ENCODE data around the gene TRIM69.
"Not testable (repeated sequence)": the region's sequence is repeated elsewhere in the genome, so short reads cannot be mapped to it uniquely, and the experiment has no call there.

The TRIM69 gene, protein sequence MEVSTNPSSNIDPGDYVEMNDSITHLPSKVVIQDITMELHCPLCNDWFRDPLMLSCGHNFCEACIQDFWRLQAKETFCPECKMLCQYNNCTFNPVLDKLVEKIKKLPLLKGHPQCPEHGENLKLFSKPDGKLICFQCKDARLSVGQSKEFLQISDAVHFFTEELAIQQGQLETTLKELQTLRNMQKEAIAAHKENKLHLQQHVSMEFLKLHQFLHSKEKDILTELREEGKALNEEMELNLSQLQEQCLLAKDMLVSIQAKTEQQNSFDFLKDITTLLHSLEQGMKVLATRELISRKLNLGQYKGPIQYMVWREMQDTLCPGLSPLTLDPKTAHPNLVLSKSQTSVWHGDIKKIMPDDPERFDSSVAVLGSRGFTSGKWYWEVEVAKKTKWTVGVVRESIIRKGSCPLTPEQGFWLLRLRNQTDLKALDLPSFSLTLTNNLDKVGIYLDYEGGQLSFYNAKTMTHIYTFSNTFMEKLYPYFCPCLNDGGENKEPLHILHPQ

DNA sequence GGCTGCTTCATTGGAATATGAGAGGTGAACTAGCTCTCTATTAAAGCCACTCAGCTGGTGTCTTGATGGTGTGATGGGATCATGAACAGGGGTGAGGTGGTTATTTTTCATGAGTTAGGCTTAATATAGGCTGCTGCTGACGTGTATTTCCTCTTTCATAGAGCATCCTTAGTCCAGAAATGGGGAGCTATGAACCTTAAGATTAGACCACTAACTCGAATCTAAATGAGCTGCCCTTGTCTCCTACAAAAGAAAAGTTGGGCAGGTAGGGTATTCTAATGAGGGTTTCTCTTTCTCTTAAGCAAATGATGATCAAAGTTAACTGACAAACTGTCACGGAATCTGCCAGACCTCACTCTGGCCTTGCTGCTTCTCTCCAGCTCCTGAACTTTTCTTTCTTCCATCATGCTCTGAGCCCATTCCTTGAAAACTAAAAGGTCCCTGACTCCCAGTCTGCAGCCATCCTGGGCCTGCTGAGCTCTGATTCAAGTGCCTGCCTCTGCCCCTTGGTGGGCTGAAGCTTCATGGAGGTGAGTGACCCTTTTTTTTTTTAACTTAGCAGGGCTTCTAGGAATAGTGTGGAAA, at the start of gene TRIM69:
Gene TRIM69, plus strand, starts transcription at position 348 of the 585 bp plus-strand sequence. Its CDS starts 177 bp downstream, at position 525.
- DNase-seq = no peak

DNA sequence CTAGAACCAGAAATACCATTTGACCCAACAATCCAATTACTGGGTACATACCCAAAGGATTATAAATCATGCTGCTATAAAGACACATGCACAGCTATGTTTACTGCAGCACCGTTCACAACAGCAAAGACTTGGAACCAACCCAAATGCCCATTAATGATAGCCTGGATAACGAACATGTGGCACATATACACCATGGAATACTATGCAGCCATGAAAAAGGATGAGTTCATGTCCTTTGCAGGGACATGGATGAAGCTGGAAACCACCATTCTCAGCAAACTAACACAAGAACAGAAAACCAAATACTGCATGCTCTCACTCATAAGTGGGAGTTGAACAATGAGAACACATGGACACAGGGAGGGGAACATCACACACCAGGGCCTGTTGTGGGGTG, 47.0 kb upstream of the TRIM69 start:
- not testable (repeated sequence) for DNase-seq

DNA sequence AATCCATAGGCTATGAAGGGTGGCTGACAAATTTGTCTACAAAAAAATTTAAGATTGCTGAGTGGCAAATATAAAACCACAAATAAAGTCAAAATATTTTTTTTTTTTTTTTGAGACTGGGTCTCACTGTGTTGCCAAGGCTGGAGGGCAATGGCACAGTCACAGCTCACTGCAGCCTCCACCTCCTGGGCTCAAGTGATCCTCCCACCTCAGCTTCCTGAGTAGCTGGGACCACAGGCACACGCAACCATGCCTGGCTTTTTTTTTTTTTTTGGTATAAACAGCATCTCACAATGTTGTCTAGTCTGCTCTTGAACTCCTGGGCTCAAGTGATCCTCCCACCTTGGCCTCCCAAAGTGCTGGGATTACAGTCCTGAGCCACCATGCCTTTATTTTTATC, 46.1 kb upstream of the TRIM69 start:
- DNase-seq = not testable (repeated sequence)

DNA sequence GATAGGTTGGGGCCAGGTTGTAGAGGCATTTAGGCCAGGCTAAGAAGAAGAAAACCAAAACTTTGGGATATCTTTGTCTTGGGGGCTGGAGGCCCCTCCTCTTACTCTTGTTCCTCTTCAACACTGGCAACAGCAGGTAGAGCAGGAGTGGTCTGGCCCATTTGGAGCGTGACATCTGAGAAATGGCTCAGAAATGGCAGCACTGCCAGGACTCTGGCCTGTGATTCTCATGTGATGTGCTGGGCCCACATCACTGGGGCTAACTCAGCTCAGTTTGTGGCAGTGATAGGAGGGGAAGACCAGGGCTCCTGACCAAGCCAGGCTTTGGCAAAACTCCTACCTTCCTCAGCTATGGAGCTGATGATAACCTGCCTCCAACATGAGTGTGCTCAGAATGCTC, 43.7 kb upstream of the TRIM69 start:
- DNase-seq = no peak

DNA sequence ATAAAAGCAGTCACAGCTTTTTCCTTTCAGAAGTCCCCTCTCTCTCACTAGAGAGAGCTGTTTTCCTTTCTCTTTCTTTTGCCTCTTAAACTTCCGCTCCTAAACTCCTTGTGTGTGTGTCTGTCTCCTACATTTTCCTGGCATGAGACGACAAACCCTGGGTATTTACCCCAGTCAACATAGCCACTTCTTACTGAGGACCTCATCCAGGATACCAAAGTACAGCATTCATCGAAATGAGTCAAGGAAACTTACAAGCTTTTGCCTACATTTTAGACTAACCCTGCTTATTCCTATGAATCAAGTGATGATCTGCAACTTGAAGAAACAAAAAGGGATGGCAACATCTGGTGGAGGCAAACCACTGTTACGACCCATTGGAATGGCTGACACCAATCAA, 41.9 kb upstream of the TRIM69 start:
- DNase-seq = no peak

DNA sequence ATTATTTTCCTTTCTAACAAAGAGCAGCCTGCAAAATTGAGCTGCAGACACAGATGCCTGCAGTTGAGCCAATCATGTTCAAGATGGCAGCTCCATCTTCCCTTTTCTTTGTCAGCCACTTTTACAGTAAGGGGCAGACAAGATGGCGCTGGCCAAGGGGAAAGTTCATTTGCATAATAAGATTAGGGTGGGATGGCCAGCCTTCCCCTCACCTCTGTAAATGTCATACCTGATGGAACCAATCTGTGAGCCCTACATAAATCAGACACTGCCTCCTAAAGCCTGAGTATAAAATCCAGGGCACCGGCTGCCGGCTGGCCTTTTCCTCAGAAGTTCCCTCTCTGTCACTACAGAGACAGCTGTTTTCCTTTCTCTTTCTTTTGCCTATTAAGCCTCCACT, 41.0 kb upstream of the TRIM69 start:
- no peak for DNase-seq

DNA sequence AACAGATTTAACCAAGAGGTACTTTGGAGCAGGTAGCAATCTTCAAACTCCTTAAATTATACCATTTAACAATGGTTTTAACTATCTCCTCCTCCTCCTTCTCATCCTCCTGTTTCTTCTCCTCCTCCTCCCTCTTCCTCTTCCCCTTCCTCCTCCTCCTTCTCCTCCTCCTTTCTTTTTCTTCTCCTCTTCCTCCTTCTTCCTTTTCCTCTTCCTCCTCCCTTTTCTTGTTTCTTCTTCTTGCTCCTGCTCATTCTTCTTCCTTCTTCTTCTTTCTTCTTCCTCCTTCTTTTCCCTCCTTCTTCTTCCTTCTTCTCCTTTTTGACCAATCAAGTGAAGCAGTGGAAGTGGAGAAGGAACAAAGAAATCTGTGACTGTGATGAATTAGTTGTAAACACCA, 39.3 kb upstream of the TRIM69 start:
- DNase-seq = no peak

DNA sequence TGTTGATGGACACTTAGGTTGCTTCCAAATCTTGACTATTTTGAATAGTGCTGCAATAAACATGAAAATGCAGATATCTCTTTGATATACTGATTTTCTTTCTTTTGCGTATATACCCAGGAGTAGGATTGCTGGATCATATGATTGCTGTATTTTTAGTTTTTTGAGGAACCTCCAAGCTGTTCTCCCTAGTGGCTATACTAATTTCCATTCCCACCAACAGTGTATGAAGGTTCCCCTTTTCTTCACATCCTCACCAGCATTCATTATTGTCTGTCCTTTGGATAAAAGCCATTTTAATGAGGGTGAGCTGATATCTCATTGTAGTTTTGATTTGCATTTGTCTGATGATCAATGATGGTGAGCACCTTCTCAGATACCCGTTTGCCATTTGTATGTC, 37.7 kb upstream of the TRIM69 start:
- DNase-seq = peak; percentile 5 to 42

DNA sequence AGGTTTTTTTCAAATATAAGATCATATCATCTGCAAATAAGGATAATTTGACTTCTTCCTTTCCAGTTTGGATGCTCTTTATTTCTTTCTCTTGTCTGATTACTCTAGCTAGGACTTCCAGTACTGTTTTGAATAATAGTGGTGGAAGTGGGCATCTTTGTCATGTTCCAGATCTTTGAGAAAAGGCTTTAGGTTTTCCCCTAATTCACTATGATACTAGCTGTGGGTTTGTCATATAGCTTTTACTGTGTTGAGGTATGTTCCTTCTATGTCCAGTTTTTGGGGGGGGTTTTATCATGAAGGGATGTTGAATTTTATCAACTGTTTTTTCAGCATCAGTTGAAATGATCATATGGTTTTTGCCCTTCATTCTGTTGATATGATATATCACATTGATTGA, 35.7 kb upstream of the TRIM69 start:
- not testable (repeated sequence) for DNase-seq

DNA sequence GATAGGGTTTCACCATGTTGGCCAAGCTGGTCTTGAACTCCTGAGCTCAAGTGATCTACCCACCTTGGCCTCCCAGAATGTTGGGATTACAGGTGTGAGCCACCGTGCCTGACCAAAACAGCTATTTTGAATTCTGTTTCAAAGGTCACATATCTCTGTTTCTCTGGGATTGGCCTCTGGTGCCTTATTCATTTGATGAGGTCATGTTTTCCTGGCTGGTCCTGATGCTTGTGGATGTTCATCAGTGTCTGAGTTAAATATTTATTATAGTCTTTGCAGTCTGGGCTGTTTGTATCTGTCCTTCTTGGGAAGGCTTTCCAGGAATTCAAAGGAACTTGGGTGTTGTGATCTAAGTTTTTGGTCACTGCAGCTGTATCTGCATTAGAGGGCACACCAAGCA, 30.3 kb upstream of the TRIM69 start:
- DNase-seq = no peak

DNA sequence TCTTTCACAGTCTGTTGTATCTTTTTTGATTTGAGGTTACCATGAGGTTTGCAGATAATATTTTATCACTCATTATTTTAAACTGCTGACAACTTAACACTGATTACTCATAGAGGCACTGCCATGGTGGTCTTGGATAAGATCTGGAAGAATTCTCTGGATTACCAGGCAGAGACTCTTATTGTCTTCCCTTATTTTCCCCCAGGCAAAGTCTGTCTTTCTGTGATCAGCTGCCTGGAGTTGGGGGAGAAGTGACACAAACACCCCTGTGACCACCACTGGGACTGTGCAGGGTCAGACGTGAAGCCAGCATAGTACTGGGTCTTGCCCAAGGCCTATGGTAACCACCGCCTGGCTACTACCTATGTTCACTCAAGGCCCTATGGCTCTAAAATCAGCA, 29.9 kb upstream of the TRIM69 start:
- no peak for DNase-seq

DNA sequence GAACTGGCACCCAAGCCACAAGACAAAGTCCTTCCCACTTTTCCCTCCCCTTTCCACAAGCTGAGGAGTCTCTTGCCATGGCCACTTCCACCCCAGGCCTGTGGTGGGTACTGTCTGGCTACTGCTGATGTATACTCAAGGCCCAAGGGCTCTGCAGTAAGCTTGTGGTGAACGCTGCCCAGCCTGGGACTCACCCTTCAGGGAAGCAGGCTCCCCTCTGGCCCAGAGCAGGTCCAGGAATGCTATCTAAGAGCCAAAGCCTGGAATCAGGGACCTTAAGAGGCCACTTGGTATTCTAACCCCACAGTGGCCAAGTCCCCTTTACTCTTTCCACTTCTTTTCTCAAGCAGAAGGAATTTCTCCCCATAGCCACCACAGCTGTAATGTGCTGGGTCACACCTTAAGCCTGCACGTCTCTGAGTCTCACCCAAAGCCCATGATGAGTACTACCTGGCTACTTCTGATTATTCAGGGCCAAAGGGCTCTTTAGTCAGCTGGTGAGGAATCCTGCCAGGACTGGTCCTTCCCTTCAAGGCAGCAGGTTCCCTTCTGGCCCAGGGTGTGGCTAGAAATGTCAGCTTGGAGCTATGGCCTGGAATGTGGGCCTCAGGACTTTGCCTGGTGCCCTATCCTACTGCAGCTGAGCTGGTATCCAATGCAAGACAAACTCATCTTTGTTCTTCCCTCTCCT, 29.2 kb upstream of the TRIM69 start:
- DNase-seq = no peak

DNA sequence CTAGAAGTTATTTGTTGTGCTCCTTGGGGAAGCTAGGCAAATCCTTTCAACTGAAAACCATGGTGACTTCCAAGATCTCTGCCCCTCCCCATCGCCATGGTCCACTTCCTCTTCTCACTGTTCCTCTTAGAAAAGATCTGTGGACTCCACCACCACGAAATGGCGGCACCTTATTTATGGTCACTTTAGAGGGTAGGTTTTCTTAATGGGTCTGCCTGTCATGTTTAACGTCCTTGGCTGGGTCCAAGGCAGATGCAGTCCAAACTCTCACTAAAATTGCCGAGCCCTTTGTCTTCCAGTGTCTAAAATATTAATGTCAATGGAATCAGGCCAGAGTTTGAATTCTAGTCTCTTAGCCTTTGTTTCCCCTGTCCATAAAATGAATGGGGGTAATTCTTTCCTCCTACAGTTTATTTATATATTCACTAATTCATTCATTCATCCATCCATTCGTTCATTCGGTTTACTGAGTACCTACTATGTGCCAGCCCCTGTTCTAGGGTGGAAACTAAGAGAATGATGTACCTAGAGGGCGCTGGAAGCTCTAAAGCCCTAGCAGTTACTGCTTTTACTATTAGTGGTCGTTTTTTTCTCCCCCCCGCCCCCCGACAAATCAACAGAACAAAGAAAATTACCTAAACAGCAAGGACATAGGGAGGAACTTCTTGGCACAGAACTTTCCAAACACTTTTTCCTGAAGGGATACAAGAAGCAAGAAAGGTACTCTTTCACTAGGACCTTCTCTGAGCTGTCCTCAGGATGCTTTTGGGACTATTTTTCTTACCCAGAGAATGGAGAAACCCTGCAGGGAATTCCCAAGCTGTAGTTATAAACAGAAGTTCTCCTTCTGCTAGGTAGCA, 25.9 kb upstream of the TRIM69 start:
- peak; percentile 28 to 38 for DNase-seq

DNA sequence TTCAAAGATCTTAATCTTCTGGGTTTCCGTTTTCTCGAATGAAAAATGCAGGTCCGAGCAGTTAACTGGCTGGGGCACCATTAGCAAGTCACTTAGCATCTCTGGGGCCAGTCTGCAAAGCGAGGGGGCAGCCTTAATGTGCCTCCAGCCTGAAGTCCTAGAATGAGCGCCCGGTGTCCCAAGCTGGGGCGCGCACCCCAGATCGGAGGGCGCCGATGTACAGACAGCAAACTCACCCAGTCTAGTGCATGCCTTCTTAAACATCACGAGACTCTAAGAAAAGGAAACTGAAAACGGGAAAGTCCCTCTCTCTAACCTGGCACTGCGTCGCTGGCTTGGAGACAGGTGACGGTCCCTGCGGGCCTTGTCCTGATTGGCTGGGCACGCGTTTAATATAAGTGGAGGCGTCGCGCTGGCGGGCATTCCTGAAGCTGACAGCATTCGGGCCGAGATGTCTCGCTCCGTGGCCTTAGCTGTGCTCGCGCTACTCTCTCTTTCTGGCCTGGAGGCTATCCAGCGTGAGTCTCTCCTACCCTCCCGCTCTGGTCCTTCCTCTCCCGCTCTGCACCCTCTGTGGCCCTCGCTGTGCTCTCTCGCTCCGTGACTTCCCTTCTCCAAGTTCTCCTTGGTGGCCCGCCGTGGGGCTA, 25.1 kb upstream of the TRIM69 start, which contains the start of the genes B2M and PATL2:
Gene B2M, plus strand, starts transcription at position 422 of the 647 bp plus-strand sequence. Its CDS starts 30 bp downstream, at position 452.
Gene PATL2, minus strand, starts transcription at position 228 of the 647 bp plus-strand sequence. CDS start 34,833 bp downstream, outside the sequence.
- peak; percentile 85 to 88 for DNase-seq

DNA sequence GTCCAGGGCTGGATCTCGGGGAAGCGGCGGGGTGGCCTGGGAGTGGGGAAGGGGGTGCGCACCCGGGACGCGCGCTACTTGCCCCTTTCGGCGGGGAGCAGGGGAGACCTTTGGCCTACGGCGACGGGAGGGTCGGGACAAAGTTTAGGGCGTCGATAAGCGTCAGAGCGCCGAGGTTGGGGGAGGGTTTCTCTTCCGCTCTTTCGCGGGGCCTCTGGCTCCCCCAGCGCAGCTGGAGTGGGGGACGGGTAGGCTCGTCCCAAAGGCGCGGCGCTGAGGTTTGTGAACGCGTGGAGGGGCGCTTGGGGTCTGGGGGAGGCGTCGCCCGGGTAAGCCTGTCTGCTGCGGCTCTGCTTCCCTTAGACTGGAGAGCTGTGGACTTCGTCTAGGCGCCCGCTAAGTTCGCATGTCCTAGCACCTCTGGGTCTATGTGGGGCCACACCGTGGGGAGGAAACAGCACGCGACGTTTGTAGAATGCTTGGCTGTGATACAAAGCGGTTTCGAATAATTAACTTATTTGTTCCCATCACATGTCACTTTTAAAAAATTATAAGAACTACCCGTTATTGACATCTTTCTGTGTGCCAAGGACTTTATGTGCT, 24.5 kb upstream of the TRIM69 start:
- peak in 1 of 2 experiments; percentile 17 for DNase-seq

DNA sequence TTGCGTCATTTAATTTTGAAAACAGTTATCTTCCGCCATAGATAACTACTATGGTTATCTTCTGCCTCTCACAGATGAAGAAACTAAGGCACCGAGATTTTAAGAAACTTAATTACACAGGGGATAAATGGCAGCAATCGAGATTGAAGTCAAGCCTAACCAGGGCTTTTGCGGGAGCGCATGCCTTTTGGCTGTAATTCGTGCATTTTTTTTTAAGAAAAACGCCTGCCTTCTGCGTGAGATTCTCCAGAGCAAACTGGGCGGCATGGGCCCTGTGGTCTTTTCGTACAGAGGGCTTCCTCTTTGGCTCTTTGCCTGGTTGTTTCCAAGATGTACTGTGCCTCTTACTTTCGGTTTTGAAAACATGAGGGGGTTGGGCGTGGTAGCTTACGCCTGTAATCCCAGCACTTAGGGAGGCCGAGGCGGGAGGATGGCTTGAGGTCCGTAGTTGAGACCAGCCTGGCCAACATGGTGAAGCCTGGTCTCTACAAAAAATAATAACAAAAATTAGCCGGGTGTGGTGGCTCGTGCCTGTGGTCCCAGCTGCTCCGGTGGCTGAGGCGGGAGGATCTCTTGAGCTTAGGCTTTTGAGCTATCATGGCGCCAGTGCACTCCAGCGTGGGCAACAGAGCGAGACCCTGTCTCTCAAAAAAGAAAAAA, 23.9 kb upstream of the TRIM69 start:
- DNase-seq = peak; percentile 44 to 67

DNA sequence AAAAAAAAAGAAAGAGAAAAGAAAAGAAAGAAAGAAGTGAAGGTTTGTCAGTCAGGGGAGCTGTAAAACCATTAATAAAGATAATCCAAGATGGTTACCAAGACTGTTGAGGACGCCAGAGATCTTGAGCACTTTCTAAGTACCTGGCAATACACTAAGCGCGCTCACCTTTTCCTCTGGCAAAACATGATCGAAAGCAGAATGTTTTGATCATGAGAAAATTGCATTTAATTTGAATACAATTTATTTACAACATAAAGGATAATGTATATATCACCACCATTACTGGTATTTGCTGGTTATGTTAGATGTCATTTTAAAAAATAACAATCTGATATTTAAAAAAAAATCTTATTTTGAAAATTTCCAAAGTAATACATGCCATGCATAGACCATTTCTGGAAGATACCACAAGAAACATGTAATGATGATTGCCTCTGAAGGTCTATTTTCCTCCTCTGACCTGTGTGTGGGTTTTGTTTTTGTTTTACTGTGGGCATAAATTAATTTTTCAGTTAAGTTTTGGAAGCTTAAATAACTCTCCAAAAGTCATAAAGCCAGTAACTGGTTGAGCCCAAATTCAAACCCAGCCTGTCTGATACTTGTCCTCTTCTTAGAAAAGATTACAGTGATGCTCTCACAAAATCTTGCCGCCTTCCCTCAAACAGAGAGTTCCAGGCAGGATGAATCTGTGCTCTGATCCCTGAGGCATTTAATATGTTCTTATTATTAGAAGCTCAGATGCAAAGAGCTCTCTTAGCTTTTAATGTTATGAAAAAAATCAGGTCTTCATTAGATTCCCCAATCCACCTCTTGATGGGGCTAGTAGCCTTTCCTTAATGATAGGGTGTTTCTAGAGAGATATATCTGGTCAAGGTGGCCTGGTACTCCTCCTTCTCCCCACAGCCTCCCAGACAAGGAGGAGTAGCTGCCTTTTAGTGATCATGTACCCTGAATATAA, 23.0 kb upstream of the TRIM69 start:
- no peak for DNase-seq

DNA sequence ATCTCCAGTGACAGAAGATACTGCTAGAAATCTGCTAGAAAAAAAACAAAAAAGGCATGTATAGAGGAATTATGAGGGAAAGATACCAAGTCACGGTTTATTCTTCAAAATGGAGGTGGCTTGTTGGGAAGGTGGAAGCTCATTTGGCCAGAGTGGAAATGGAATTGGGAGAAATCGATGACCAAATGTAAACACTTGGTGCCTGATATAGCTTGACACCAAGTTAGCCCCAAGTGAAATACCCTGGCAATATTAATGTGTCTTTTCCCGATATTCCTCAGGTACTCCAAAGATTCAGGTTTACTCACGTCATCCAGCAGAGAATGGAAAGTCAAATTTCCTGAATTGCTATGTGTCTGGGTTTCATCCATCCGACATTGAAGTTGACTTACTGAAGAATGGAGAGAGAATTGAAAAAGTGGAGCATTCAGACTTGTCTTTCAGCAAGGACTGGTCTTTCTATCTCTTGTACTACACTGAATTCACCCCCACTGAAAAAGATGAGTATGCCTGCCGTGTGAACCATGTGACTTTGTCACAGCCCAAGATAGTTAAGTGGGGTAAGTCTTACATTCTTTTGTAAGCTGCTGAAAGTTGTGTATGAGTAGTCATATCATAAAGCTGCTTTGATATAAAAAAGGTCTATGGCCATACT, 21.1 kb upstream of the TRIM69 start:
- no peak for DNase-seq

DNA sequence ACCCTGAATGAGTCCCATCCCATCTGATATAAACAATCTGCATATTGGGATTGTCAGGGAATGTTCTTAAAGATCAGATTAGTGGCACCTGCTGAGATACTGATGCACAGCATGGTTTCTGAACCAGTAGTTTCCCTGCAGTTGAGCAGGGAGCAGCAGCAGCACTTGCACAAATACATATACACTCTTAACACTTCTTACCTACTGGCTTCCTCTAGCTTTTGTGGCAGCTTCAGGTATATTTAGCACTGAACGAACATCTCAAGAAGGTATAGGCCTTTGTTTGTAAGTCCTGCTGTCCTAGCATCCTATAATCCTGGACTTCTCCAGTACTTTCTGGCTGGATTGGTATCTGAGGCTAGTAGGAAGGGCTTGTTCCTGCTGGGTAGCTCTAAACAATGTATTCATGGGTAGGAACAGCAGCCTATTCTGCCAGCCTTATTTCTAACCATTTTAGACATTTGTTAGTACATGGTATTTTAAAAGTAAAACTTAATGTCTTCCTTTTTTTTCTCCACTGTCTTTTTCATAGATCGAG, 20.5 kb upstream of the TRIM69 start:
- no peak for DNase-seq
